NB4 (cell line): Measurements from ENCODE around the gene SNX22.

Experiments used
- CTCF ChIP-seq: IDR thresholded peaks from one replicate; pipeline ENCODE4 v1.5.1; 2012; ENCODE audit warnings: low read depth, low read length
- MYC ChIP-seq: IDR thresholded peaks from 2 replicates; pipeline ENCODE4 v1.6.1; 2011; ENCODE audit warnings: low read depth, low read length
- POLR2A ChIP-seq: IDR thresholded peaks from 2 replicates; pipeline ENCODE4 v1.6.1; 2011; ENCODE audit warnings: mild to moderate bottlenecking; ENCODE audit not compliant: insufficient read length; ENCODE audit errors: extremely low read depth

- TF ChIP-seq CTCF, result no peak
- no peak for TF ChIP-seq POLR2A
- TF ChIP-seq MYC, result no peak
Observed at GRCh38 chr15:64164436-64164835, 12.9 kb downstream of the SNX22 start.
